Hepatocyte (in vitro differentiated cells): ENCODE data around the gene P2RY2. TPM values are rescaled to one million over a fixed set of nuclear protein-coding genes. Genes with fewer than 3 reads are reported as not detected.

Source experiments
- DNase-seq: peaks from one replicate; pipeline ENCODE4 v3.0.0-alpha.2; 2016; ENCODE audit warnings: low spot score
- H2AFZ ChIP-seq: fragments of 200-600 bp; sonication (generic); 2 replicates; pipeline ENCODE4 v1.6.0; 2016; ENCODE audit warnings: antibody characterized with exemption, mild to moderate bottlenecking
- H3K27ac ChIP-seq: fragments of 200-600 bp; sonication (generic); 2 replicates; pipeline ENCODE4 v1.5.1; 2016; ENCODE audit warnings: mild to moderate bottlenecking
- H3K27me3 ChIP-seq: fragments of 200-600 bp; sonication (generic); 2 replicates; pipeline ENCODE4 v1.6.1; 2016
- H3K36me3 ChIP-seq: fragments of 200-600 bp; sonication (generic); replicated peaks from 2 replicates; pipeline ENCODE4 v1.5.1; 2016; ENCODE audit warnings: low read depth; ENCODE audit not compliant: insufficient read depth
- H3K4me1 ChIP-seq: fragments of 200-600 bp; sonication (generic); 2 replicates; pipeline ENCODE4 v1.5.1; 2016; ENCODE audit warnings: mild to moderate bottlenecking, moderate library complexity; ENCODE audit not compliant: insufficient read depth
- H3K4me2 ChIP-seq: fragments of 200-600 bp; sonication (generic); 2 replicates; pipeline ENCODE4 v1.6.0; 2016
- H3K4me3 ChIP-seq: fragments of 200-600 bp; sonication (generic); 2 replicates; pipeline ENCODE4 v1.5.1; 2016; ENCODE audit warnings: mild to moderate bottlenecking
- H3K79me2 ChIP-seq: fragments of 200-600 bp; sonication (generic); 2 replicates; pipeline ENCODE4 v1.6.0; 2017; ENCODE audit warnings: mild to moderate bottlenecking
- H3K9me2 ChIP-seq: fragments of 200-600 bp; sonication (generic); replicated peaks from 2 replicates; pipeline ENCODE4 v1.6.0; 2017; ENCODE audit warnings: mild to moderate bottlenecking; ENCODE audit not compliant: insufficient read depth
- H3K9me3 ChIP-seq: fragments of 200-600 bp; sonication (generic); 2 replicates; pipeline ENCODE4 v1.5.1; 2016; ENCODE audit warnings: low read depth, mild to moderate bottlenecking
- H4K20me1 ChIP-seq: fragments of 200-600 bp; sonication (generic); 2 replicates; pipeline ENCODE4 v1.6.0; 2016; ENCODE audit warnings: mild to moderate bottlenecking; ENCODE audit not compliant: insufficient read depth, poor library complexity, severe bottlenecking
- EZH2 ChIP-seq: fragments of 200-600 bp; sonication (generic); IDR thresholded peaks from 2 replicates; pipeline ENCODE4 v1.6.1; 2016; ENCODE audit warnings: antibody characterized with exemption, mild to moderate bottlenecking, borderline replicate concordance
- EZH2phosphoT487 ChIP-seq: fragments of 200-600 bp; sonication (generic); IDR thresholded peaks from one replicate; pipeline ENCODE4 v1.6.1; 2018; ENCODE audit warnings: antibody characterized with exemption, mild to moderate bottlenecking, low read depth, moderate library complexity; ENCODE audit not compliant: unreplicated experiment, severe bottlenecking
- WGBS: methylation state at CpG from one replicate; pipeline ENCODE4 v1.1.6; 2016; ENCODE audit warnings: low lambda C conversion rate; ENCODE audit errors: missing lambda C conversion rate; 5-methylcytosine and 5-hydroxymethylcytosine counted together
- polyA plus RNA-seq: library from polyadenylated mRNA; unstranded; fragments of >200 nt; fragmentation: Nextera tagmentation; extraction: Ambion mirVana; gene quantifications from 2 replicates; pipeline ENCODE4 v1.2.1, GENCODE V29; 2016
- total RNA-seq: library from RNA; depleted of rRNA; stranded (reverse); fragments of >200 nt; gene quantifications from 2 replicates; pipeline ENCODE4 v1.2.3, GENCODE V29; 2014
- TF ChIP-seq, protein P1 (sequence below): fragments of 200-600 bp; sonication (generic); IDR thresholded peaks from 2 replicates; pipeline ENCODE4 v1.5.1; 2016; ENCODE audit warnings: antibody characterized with exemption, mild to moderate bottlenecking; ENCODE audit not compliant: poor library complexity

The P2RY2 gene
- total and polyA plus RNA-seq, 2 experiments from 2014 or later = 2.5 to 6.3 TPM

DNA sequence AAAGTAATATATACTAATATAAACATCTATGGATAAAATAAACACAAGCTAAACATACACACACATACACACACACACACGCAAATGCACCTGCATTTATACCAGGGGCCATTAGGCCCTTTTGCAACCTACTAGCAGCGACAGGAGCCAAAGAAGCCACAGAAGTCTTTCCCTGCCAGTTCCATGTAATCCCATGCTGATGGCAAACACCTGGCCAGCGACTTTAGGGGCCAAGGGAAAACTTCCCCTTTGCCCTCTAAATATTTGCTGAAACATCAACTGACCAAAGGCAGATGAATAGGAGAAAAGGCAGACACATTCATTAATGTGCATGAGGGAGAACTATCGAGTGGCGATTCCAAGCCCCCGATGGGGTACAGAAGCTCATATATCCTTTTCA, 14.8 kb upstream of the P2RY2 start:
- H3K36me3 ChIP-seq = no peaks in the 10 kb centered on the region
- WGBS = 80% methylated on average over 6 of the region's 6 CpGs
- TF ChIP-seq, protein P1, sequence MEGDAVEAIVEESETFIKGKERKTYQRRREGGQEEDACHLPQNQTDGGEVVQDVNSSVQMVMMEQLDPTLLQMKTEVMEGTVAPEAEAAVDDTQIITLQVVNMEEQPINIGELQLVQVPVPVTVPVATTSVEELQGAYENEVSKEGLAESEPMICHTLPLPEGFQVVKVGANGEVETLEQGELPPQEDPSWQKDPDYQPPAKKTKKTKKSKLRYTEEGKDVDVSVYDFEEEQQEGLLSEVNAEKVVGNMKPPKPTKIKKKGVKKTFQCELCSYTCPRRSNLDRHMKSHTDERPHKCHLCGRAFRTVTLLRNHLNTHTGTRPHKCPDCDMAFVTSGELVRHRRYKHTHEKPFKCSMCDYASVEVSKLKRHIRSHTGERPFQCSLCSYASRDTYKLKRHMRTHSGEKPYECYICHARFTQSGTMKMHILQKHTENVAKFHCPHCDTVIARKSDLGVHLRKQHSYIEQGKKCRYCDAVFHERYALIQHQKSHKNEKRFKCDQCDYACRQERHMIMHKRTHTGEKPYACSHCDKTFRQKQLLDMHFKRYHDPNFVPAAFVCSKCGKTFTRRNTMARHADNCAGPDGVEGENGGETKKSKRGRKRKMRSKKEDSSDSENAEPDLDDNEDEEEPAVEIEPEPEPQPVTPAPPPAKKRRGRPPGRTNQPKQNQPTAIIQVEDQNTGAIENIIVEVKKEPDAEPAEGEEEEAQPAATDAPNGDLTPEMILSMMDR = no peak
- TF ChIP-seq EZH2phosphoT487 = no peak
- no peak for TF ChIP-seq EZH2
- H3K4me2 ChIP-seq = no peak overlapping the region
- no peaks in the 10 kb centered on the region for H3K9me2 ChIP-seq
- H3K9me3 ChIP-seq = no peaks in the 10 kb centered on the region
- H3K79me2 ChIP-seq = no peaks in the 10 kb centered on the region
- no peaks in the 10 kb centered on the region for H3K27me3 ChIP-seq
- no peak for DNase-seq
- H2AFZ ChIP-seq = no peak overlapping the region
- H3K27ac ChIP-seq = no peak overlapping the region
- H4K20me1 ChIP-seq = no peaks in the 10 kb centered on the region
- peaks cover 23% of the 10 kb centered on the region for H3K4me1 ChIP-seq
- no peak overlapping the region for H3K4me3 ChIP-seq

DNA sequence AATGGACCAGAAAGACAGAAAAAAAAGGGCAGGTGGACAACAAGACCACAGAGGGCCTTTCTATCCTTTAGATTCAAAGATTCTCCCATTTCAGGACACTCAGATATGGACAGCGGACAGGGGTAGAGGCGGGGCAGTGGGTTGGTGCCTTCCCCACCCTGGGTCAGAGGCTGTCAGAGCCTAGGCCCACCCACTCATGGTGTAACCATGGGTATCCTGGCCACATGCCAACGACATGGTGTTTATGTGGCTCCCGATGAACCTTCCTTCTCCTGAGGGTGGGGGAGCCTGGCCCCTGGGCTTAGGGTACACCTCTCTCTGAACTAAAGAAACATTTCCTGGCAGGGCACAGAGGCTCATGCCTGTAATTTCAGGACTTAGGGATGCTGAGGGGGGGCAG, 14.3 kb upstream of the P2RY2 start:
- no peaks in the 10 kb centered on the region for H3K9me2 ChIP-seq
- no peak overlapping the region for H3K27ac ChIP-seq
- no peak for TF ChIP-seq EZH2phosphoT487
- no peak for TF ChIP-seq EZH2
- TF ChIP-seq, protein P1 = no peak
- DNase-seq = no peak
- peaks cover 23% of the 10 kb centered on the region for H3K4me1 ChIP-seq
- H3K36me3 ChIP-seq = no peaks in the 10 kb centered on the region
- no peaks in the 10 kb centered on the region for H3K27me3 ChIP-seq
- no peak overlapping the region for H2AFZ ChIP-seq
- H3K9me3 ChIP-seq = no peaks in the 10 kb centered on the region
- no peaks in the 10 kb centered on the region for H3K79me2 ChIP-seq
- WGBS = 90% methylated on average over 4 of the region's 4 CpGs
- H3K4me3 ChIP-seq = no peak overlapping the region
- no peak overlapping the region for H3K4me2 ChIP-seq
- H4K20me1 ChIP-seq = no peaks in the 10 kb centered on the region

DNA sequence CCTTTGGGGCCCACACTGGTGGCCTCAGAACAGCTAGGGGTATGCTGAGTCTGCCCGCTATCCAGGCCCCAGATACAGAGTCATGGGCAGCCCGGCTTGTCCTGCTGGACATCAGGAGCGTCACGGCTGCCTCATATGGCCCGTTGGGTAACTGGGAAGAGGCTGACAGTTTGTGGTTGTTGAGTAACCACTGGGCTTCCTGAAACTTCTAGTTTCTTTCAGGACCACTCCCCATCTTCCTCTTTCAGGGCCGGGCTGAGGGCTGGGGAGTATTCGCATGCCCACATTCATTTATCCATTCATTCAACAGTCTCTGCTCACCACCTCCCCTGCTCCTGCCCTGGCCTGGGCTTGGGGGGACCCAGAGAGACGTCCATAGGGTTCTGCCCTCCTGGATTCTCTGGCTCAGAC, 13.4 kb upstream of the P2RY2 start:
- 92% methylated on average over 8 of the region's 8 CpGs for WGBS
- no peak overlapping the region for H3K4me2 ChIP-seq
- H3K4me3 ChIP-seq = no peak overlapping the region
- H3K27ac ChIP-seq = peak overlapping the region; percentile 70
- H3K9me2 ChIP-seq = no peaks in the 10 kb centered on the region
- no peaks in the 10 kb centered on the region for H3K79me2 ChIP-seq
- no peaks in the 10 kb centered on the region for H3K36me3 ChIP-seq
- no peaks in the 10 kb centered on the region for H4K20me1 ChIP-seq
- no peak for DNase-seq
- H3K27me3 ChIP-seq = no peaks in the 10 kb centered on the region
- H3K9me3 ChIP-seq = no peaks in the 10 kb centered on the region
- no peak overlapping the region for H2AFZ ChIP-seq
- H3K4me1 ChIP-seq = peaks cover 23% of the 10 kb centered on the region
- TF ChIP-seq, protein P1 = no peak

DNA sequence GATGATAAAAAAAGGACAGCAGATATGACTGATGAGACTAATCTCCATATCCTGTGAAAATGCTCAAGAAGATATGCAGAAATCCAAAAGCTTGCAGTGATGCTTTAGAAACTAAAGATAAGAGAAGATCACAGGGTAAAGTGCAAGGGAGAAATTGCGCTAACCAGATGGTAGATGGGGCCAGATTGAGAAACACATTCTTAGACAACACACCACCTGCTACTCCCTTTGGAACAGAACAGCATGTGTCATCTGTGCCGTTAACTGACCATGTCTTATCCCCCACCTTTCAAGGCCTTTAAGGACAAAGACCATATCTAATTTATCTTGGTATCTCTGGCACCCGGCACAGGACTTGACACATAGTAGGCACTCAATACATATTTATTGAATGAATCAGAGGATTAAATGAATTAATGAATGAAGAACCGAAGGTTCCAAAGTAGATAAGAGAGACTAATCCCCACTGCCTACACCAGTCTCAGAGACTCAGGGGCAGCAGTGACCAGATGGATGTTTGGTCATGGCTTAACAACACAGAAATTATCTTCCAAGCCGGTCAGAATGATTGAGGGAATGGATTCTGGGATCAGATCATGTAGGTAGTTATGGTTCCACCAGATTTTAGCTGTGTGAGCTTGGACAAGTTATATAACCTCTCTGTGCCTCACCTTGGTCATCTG, 12.3 kb upstream of the P2RY2 start:
- no peak overlapping the region for H2AFZ ChIP-seq
- 50% methylated on average over 5 of the region's 5 CpGs for WGBS
- H3K79me2 ChIP-seq = no peaks in the 10 kb centered on the region
- H3K36me3 ChIP-seq = no peaks in the 10 kb centered on the region
- DNase-seq = peak; percentile 47
- no peak overlapping the region for H3K4me3 ChIP-seq
- TF ChIP-seq EZH2phosphoT487 = no peak
- no peak for TF ChIP-seq EZH2
- TF ChIP-seq, protein P1 = no peak
- no peaks in the 10 kb centered on the region for H3K9me2 ChIP-seq
- no peak overlapping the region for H3K4me2 ChIP-seq
- no peaks in the 10 kb centered on the region for H3K9me3 ChIP-seq
- H3K27me3 ChIP-seq = no peaks in the 10 kb centered on the region
- H4K20me1 ChIP-seq = no peaks in the 10 kb centered on the region
- peaks cover 15% of the 10 kb centered on the region for H3K4me1 ChIP-seq
- H3K27ac ChIP-seq = peak overlapping the region; percentile 70
